ENCODE data around the gene METTL25B. TPM values are rescaled to one million over a fixed set of nuclear protein-coding genes. Genes with fewer than 3 reads are reported as not detected.

METTL25B gene
- total and polyA plus RNA-seq, 2 of the 13 experiments (the other 11 are each of a cell fraction or from before 2014, with no cell fraction given), result 11.9 to 24.0 TPM

DNA sequence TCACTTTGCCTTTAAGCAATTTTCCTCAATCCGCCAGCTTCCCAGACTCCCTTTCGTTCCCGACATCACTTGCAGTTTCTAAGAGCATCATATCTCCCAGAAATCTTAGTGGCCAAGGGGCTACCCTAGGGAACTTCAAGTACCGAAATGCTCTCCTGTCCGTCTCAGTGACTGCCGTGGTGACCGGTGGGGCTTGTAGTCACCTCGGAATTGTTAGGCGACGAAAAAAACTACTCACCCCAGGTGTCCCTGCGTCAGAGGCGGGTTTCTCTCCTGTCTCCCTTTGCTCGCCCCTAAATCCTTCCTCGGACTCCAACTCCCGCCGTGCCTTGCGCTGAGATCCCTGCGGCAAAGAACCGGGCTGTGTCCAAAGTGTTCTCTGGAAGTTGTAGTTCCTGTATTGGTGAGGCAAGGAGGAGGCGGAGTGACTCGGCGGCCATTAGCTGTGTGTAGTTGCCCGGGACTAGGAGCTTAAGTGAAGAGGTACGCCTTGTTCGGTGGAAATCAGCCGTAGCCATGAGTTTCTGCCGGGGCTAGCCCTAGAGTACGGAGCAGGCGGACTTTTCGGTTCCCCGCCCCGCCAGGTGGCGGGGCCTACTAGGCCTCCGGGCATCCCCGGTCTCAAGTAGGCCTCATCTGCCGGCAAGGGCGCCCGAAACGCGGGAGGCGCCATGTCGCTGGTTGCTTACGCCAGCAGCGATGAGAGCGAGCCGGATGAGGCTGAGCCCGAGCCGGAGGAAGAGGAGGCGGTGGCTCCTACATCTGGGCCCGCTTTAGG lies 39.0 kb downstream of the METTL25B start, which contains the start of gene PRCC (continued):
- peak; percentile 52 for TF ChIP-seq JARID2 (CRISPR knock-in tag; IDR thresholded peaks at IDR 0.05; ENCODE audit: insufficient replicate concordance)
- peak; percentile 79 for TF ChIP-seq TBL1XR1 (IDR thresholded peaks at IDR 0.05; ENCODE audit: borderline replicate concordance, low read length, partially characterized antibody)
- peak; percentile 64; the same call in 1 of the 2 replicates for TF ChIP-seq MEF2D (CRISPR knock-in tag; IDR thresholded peaks at IDR 0.05)
- TF ChIP-seq, protein P1, sequence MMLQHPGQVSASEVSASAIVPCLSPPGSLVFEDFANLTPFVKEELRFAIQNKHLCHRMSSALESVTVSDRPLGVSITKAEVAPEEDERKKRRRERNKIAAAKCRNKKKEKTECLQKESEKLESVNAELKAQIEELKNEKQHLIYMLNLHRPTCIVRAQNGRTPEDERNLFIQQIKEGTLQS (CRISPR knock-in tag; IDR thresholded peaks at IDR 0.05), result no peak
- TF ChIP-seq KDM5B (CRISPR knock-in tag; IDR thresholded peaks at IDR 0.05; ENCODE audit: borderline replicate concordance), result peak; percentile 81
- 0 out of 2 replicates have a peak, but pooled peaks have one; percentile 19 for TF ChIP-seq ZNF205 (CRISPR knock-in tag; IDR thresholded peaks at IDR 0.05)
- peak; percentile 38; the same call in 1 of the 2 replicates for TF ChIP-seq ZSCAN9 (CRISPR knock-in tag; IDR thresholded peaks at IDR 0.05; ENCODE audit: borderline replicate concordance)
- no peak; the same call in 1 of the 2 replicates for TF ChIP-seq ZNF33A (CRISPR knock-in tag; IDR thresholded peaks at IDR 0.05; ENCODE audit: borderline replicate concordance)
- TF ChIP-seq SP4 (CRISPR knock-in tag; IDR thresholded peaks at IDR 0.05), result peak; percentile 47; the same call in 1 of the 2 replicates
- peak; percentile 32; the same call in 1 of the 2 replicates for TF ChIP-seq BRCA1 (CRISPR knock-in tag; IDR thresholded peaks at IDR 0.05)
- TF ChIP-seq RXRA (CRISPR knock-in tag; IDR thresholded peaks at IDR 0.05), result no peak
- TF ChIP-seq, protein P2, sequence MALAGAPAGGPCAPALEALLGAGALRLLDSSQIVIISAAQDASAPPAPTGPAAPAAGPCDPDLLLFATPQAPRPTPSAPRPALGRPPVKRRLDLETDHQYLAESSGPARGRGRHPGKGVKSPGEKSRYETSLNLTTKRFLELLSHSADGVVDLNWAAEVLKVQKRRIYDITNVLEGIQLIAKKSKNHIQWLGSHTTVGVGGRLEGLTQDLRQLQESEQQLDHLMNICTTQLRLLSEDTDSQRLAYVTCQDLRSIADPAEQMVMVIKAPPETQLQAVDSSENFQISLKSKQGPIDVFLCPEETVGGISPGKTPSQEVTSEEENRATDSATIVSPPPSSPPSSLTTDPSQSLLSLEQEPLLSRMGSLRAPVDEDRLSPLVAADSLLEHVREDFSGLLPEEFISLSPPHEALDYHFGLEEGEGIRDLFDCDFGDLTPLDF (CRISPR knock-in tag; IDR thresholded peaks at IDR 0.05), result no peak; the same call in none of the 2 replicates
- TF ChIP-seq ZNF781 (CRISPR knock-in tag; IDR thresholded peaks at IDR 0.05; ENCODE audit: borderline replicate concordance, not compliant biosample characterization), result peak; percentile 88
- TF ChIP-seq, protein P3, sequence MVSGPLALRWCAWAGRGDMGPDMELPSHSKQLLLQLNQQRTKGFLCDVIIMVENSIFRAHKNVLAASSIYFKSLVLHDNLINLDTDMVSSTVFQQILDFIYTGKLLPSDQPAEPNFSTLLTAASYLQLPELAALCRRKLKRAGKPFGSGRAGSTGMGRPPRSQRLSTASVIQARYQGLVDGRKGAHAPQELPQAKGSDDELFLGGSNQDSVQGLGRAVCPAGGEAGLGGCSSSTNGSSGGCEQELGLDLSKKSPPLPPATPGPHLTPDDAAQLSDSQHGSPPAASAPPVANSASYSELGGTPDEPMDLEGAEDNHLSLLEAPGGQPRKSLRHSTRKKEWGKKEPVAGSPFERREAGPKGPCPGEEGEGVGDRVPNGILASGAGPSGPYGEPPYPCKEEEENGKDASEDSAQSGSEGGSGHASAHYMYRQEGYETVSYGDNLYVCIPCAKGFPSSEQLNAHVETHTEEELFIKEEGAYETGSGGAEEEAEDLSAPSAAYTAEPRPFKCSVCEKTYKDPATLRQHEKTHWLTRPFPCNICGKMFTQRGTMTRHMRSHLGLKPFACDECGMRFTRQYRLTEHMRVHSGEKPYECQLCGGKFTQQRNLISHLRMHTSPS (CRISPR knock-in tag; IDR thresholded peaks at IDR 0.05; ENCODE audit: low read depth), result no peak
- TF ChIP-seq TARDBP (CRISPR knock-in tag; IDR thresholded peaks at IDR 0.05), result 0 out of 2 replicates have a peak, but pooled peaks have one; percentile 22
- TF ChIP-seq DMAP1 (CRISPR knock-in tag; IDR thresholded peaks at IDR 0.05), result peak; percentile 74
- TF ChIP-seq, protein P4, sequence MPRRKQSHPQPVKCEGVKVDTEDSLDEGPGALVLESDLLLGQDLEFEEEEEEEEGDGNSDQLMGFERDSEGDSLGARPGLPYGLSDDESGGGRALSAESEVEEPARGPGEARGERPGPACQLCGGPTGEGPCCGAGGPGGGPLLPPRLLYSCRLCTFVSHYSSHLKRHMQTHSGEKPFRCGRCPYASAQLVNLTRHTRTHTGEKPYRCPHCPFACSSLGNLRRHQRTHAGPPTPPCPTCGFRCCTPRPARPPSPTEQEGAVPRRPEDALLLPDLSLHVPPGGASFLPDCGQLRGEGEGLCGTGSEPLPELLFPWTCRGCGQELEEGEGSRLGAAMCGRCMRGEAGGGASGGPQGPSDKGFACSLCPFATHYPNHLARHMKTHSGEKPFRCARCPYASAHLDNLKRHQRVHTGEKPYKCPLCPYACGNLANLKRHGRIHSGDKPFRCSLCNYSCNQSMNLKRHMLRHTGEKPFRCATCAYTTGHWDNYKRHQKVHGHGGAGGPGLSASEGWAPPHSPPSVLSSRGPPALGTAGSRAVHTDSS (CRISPR knock-in tag; conservative IDR thresholded peaks at IDR 0.05), result peak; percentile 93
- TF ChIP-seq IKZF4 (CRISPR knock-in tag; IDR thresholded peaks at IDR 0.05; ENCODE audit: borderline replicate concordance, low read depth, not compliant biosample characterization), result peak; percentile 23
- TF ChIP-seq, protein P5, sequence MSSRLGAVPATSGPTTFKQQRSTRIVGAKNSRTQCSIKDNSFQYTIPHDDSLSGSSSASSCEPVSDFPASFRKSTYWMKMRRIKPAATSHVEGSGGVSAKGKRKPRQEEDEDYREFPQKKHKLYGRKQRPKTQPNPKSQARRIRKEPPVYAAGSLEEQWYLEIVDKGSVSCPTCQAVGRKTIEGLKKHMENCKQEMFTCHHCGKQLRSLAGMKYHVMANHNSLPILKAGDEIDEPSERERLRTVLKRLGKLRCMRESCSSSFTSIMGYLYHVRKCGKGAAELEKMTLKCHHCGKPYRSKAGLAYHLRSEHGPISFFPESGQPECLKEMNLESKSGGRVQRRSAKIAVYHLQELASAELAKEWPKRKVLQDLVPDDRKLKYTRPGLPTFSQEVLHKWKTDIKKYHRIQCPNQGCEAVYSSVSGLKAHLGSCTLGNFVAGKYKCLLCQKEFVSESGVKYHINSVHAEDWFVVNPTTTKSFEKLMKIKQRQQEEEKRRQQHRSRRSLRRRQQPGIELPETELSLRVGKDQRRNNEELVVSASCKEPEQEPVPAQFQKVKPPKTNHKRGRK (CRISPR knock-in tag; IDR thresholded peaks at IDR 0.05), result no peak
- 0 out of 2 replicates have a peak, but pooled peaks have one; percentile 41 for TF ChIP-seq ZC3H13 (CRISPR knock-in tag; IDR thresholded peaks at IDR 0.05)
- TF ChIP-seq ZNF883 (CRISPR knock-in tag; IDR thresholded peaks at IDR 0.05; ENCODE audit: not compliant biosample characterization), result no peak
- TF ChIP-seq CHD2 (IDR thresholded peaks at IDR 0.05; ENCODE audit: low read depth, low read length), result peak; percentile 75; the same call in 1 of the 2 replicates
- no peak for TF ChIP-seq PHB2 (IDR thresholded peaks at IDR 0.05; ENCODE audit: partially characterized antibody)

Data from HepG2 (cell line).